NCI-H146 treated with DMSO at 0.1 percent for 48 hours (cell line): ENCODE results near the gene RILP.

Source experiments
- DNase-seq: peaks from one replicate; lab custom pipeline; 2025; ENCODE audit not compliant: unreplicated experiment; lab: John Stamatoyannopoulos, UW

Gene RILP

GRCh38 chr17:1648173-1648962, 1.3 kb downstream of the RILP start:
- no peak for DNase-seq

- DNase-seq: no peak
Observed at GRCh38 chr17:1647802-1648171, 1.9 kb downstream of the RILP start.

GRCh38 chr17:1646199-1646875, 3.3 kb downstream of the RILP start:
- DNase-seq: no peak

GRCh38 chr17:1645207-1646171, 4.2 kb downstream of the RILP start, which contains the start of gene SCARF1:
Gene SCARF1, minus strand, starts transcription at chr17:1645732. Its CDS starts 35 bp downstream, at chr17:1645697.
- DNase-seq: no peak

GRCh38 chr17:1644493-1645206, 5.0 kb downstream of the RILP start:
- no peak for DNase-seq

GRCh38 chr17:1643999-1644492, 5.6 kb downstream of the RILP start:
- DNase-seq: no peak

- peak; percentile 37 for DNase-seq
Observed at GRCh38 chr17:1643293-1643998, 6.2 kb downstream of the RILP start.

- no peak for DNase-seq
Observed at GRCh38 chr17:1641065-1641403, 8.6 kb downstream of the RILP start.

GRCh38 chr17:1640329-1641064, 9.2 kb downstream of the RILP start:
- DNase-seq: no peak

- no peak for DNase-seq
Observed at GRCh38 chr17:1639549-1640180, 10.0 kb downstream of the RILP start.

- no peak for DNase-seq
Observed at GRCh38 chr17:1638624-1639300, 10.9 kb downstream of the RILP start.

GRCh38 chr17:1638171-1638590, 11.5 kb downstream of the RILP start:
- DNase-seq: no peak

GRCh38 chr17:1636732-1637285, 12.9 kb downstream of the RILP start:
- DNase-seq: no peak

- DNase-seq: no peak
Observed at GRCh38 chr17:1635675-1636465, 13.8 kb downstream of the RILP start.

- DNase-seq: no peak
Observed at GRCh38 chr17:1634841-1635650, 14.6 kb downstream of the RILP start.

GRCh38 chr17:1630662-1631061, 19.0 kb downstream of the RILP start:
- no peak for DNase-seq
